Stimulated activated CD8-positive, alpha-beta memory T cell treated with anti-CD3 and anti-CD28 coated beads, Interleukin-2, amount 100 ng/mL, for 48 hours (primary cell): ENCODE results near the gene LCN6.
A peak's percentile ranks its signal among the peaks of the same experiment; 100 is the strongest.
"Not testable (repeated sequence)": the region's sequence is repeated elsewhere in the genome, so short reads cannot be mapped to it uniquely, and the experiment has no call there.

Experiments used
- DNase-seq, 2 donors: peaks; one replicate each; pipeline ENCODE4 v3.0.0-alpha.2; 2020; ENCODE audit warnings: low read depth in 2 of 2

Gene LCN6

GRCh38 chr9:136748201-136748600 lies at the start of gene LCN6:
LCN6 (minus strand) TSS chr9:136748525; CDS start chr9:136748483, 42 bp downstream.
- no peak for DNase-seq

GRCh38 chr9:136796775-136797347 lies 48.5 kb upstream of the LCN6 start:
- not testable (repeated sequence) for DNase-seq

GRCh38 chr9:136796238-136796774 lies 48.0 kb upstream of the LCN6 start, which contains the start of gene CCDC183:
CCDC183 (plus strand) TSS chr9:136796338; CDS start chr9:136796398, 60 bp downstream.
- DNase-seq: no peak

- DNase-seq: no peak
Observed at GRCh38 chr9:136795000-136795348, 46.6 kb upstream of the LCN6 start.

GRCh38 chr9:136794281-136794999 lies 46.1 kb upstream of the LCN6 start:
- DNase-seq: no peak

GRCh38 chr9:136793086-136793946 lies 45.0 kb upstream of the LCN6 start:
- no peak for DNase-seq

GRCh38 chr9:136792321-136793085 lies 44.2 kb upstream of the LCN6 start:
- no peak for DNase-seq

GRCh38 chr9:136791516-136792276 lies 43.4 kb upstream of the LCN6 start:
- peak in 1 of 2 donors; percentile 44 for DNase-seq

- DNase-seq: peak; percentile 100
Observed at GRCh38 chr9:136790640-136791515, 42.6 kb upstream of the LCN6 start, which contains the start of gene TMEM141. TMEM141 (plus strand) TSS chr9:136791344; CDS start chr9:136791371, 27 bp downstream.

GRCh38 chr9:136789523-136789937 lies 41.2 kb upstream of the LCN6 start:
- no peak for DNase-seq

GRCh38 chr9:136788644-136789522 lies 40.6 kb upstream of the LCN6 start:
- DNase-seq: not testable (repeated sequence)

- DNase-seq: peak; percentile 54 to 62
Observed at GRCh38 chr9:136787690-136788400, 39.5 kb upstream of the LCN6 start.

GRCh38 chr9:136786983-136787382 lies 38.7 kb upstream of the LCN6 start:
- not testable (repeated sequence) for DNase-seq

GRCh38 chr9:136786451-136786850 lies 38.1 kb upstream of the LCN6 start:
- DNase-seq: no peak

GRCh38 chr9:136785565-136786355 lies 37.4 kb upstream of the LCN6 start:
- DNase-seq: not testable (repeated sequence)

GRCh38 chr9:136784997-136785361 lies 36.7 kb upstream of the LCN6 start:
- DNase-seq: no peak
